ENCODE measurements around the gene GLE1.

GLE1 gene

GRCh38 chr9:128550770-128551656, 46.5 kb downstream of the GLE1 start:
- H3K27me3 ChIP-seq (ENCODE audit: insufficient read depth, low read depth, severe bottlenecking): no peaks in the 10 kb centered on the region
- peak overlapping the region; percentile 80 for H3K4me3 ChIP-seq (ENCODE audit: low read depth, low read length)
- H3K36me3 ChIP-seq: peaks cover 5% of the 10 kb centered on the region; the same call in 1 of the 2 replicates
- DNase-seq: peak; percentile 92
- no peak for TF ChIP-seq CTCF (IDR thresholded peaks at IDR 0.05; ENCODE audit: low read depth, low read length)
- H3K27ac ChIP-seq: peak overlapping the region; percentile 70
- no peaks in the 10 kb centered on the region for H3K9me3 ChIP-seq (ENCODE audit: severe bottlenecking)

- DNase-seq: no peak
- Histone ChIP-seq H3K4me3 (ENCODE audit: low read depth, low read length) (peak overlapping the region; percentile 80), H3K9me3 (ENCODE audit: severe bottlenecking) (no peaks in the 10 kb centered on the region), H3K36me3 (peaks cover 5% of the 10 kb centered on the region; the same call in 1 of the 2 replicates), H3K27ac (peak overlapping the region; percentile 70), H3K27me3 (ENCODE audit: insufficient read depth, low read depth, severe bottlenecking) (no peaks in the 10 kb centered on the region)
- no peak for TF ChIP-seq CTCF (IDR thresholded peaks at IDR 0.05; ENCODE audit: low read depth, low read length)
Measured at GRCh38 chr9:128551657-128552152, 47.2 kb downstream of the GLE1 start.

GRCh38 chr9:128552153-128552743, 47.7 kb downstream of the GLE1 start, which contains the start of gene SPTAN1:
TSS of gene SPTAN1 (plus strand) at chr9:128552587. CDS start at chr9:128566741, 14,154 bp downstream.
- Histone ChIP-seq H3K27me3 (ENCODE audit: insufficient read depth, low read depth, severe bottlenecking) (no peaks in the 10 kb centered on the region), H3K4me3 (ENCODE audit: low read depth, low read length) (peak within 1 kb of the TSS; percentile 85), H3K36me3 (peaks cover 5% of the 10 kb centered on the region; the same call in 1 of the 2 replicates), H3K27ac (peak within 1 kb of the TSS; percentile 89), H3K9me3 (ENCODE audit: severe bottlenecking) (no peaks in the 10 kb centered on the region)
- no peak for TF ChIP-seq CTCF (IDR thresholded peaks at IDR 0.05; ENCODE audit: low read depth, low read length)
- peak; percentile 93 for DNase-seq

- no peak for TF ChIP-seq CTCF (IDR thresholded peaks at IDR 0.05; ENCODE audit: low read depth, low read length)
- H3K36me3 ChIP-seq: peaks cover 5% of the 10 kb centered on the region; the same call in 1 of the 2 replicates
- no peaks in the 10 kb centered on the region for H3K27me3 ChIP-seq (ENCODE audit: insufficient read depth, low read depth, severe bottlenecking)
- peak; percentile 67 for DNase-seq
- H3K9me3 ChIP-seq (ENCODE audit: severe bottlenecking): no peaks in the 10 kb centered on the region
- peak overlapping the region; percentile 89 for H3K27ac ChIP-seq
- H3K4me3 ChIP-seq (ENCODE audit: low read depth, low read length): peak overlapping the region; percentile 85
Measured at GRCh38 chr9:128552744-128553440, 48.4 kb downstream of the GLE1 start.

GRCh38 chr9:128553728-128554127, 49.2 kb downstream of the GLE1 start:
- peaks cover 5% of the 10 kb centered on the region; the same call in 1 of the 2 replicates for H3K36me3 ChIP-seq
- H3K9me3 ChIP-seq (ENCODE audit: severe bottlenecking): no peaks in the 10 kb centered on the region
- H3K4me3 ChIP-seq (ENCODE audit: low read depth, low read length): peak overlapping the region; percentile 85
- H3K27me3 ChIP-seq (ENCODE audit: insufficient read depth, low read depth, severe bottlenecking): no peaks in the 10 kb centered on the region
- DNase-seq: no peak
- no peak for TF ChIP-seq CTCF (IDR thresholded peaks at IDR 0.05; ENCODE audit: low read depth, low read length)
- H3K27ac ChIP-seq: no peak overlapping the region

Data from WERI-Rb-1 (cell line).